Uterus (tissue), 4 donors: ENCODE data around the gene BAG3. TPM values are rescaled to one million over a fixed set of nuclear protein-coding genes. Genes with fewer than 3 reads are reported as not detected.

ENCODE experiments used
- DNase-seq, 2 donors: peaks; one replicate each; pipeline ENCODE4 v3.0.0-alpha.2; 2019 to 2020
- H3K27ac ChIP-seq, 2 donors: fragments of 200-600 bp; sonication (generic); 1 replicate in 1 of 2; 2 replicates in 1 of 2; pipeline ENCODE4 v1.5.1; 2016 to 2018
- H3K27me3 ChIP-seq, 2 donors: fragments of 200-600 bp; sonication (generic); one replicate each; pipeline ENCODE4 v1.5.1; 2018 to 2019; ENCODE audit warnings: control low read depth in 1 of 2
- H3K36me3 ChIP-seq, 2 donors: fragments of 200-600 bp; sonication (generic); one replicate each; pipeline ENCODE4 v1.5.1; 2019; ENCODE audit warnings: control low read depth in 1 of 2
- H3K4me1 ChIP-seq, 2 donors: fragments of 200-600 bp; sonication (generic); one replicate each; pipeline ENCODE4 v1.5.1; 2018 to 2019; ENCODE audit warnings: control low read depth in 1 of 2
- H3K4me3 ChIP-seq, 2 donors: fragments of 200-600 bp; sonication (generic); 1 replicate in 1 of 2; 2 replicates in 1 of 2; pipeline ENCODE4 v1.5.1; 2018 to 2019; ENCODE audit warnings: mild to moderate bottlenecking in 1 of 2
- H3K9me3 ChIP-seq, 2 donors: fragments of 200-600 bp; sonication (generic); one replicate each; pipeline ENCODE4 v1.5.1; 2019; ENCODE audit warnings: control low read depth in 1 of 2
- CTCF ChIP-seq, 4 experiments: fragments of 200-600 bp in 2 of 4; fragments of 450-650 bp in 2 of 4; sonication (generic) in 2 of 4; IDR thresholded peaks; one replicate each; pipeline ENCODE4 v1.5.1; 2016 to 2019; ENCODE audit warnings: antibody characterized with exemption in 4 of 4, mild to moderate bottlenecking in 2 of 4, moderate library complexity in 1 of 4
- POLR2A ChIP-seq, 2 donors: fragments of 450-650 bp; IDR thresholded peaks; one replicate each; pipeline ENCODE4 v1.6.1; 2016; ENCODE audit warnings: antibody characterized with exemption in 2 of 2, mild to moderate bottlenecking in 1 of 2, moderate library complexity in 1 of 2
- intact Hi-C: fragments of 100-400 bp; cut with DNase I; formaldehyde crosslinking; loops from one replicate; pipeline ENCODE4 v1.15.1; 2023; ENCODE audit warnings: low total_unique reads
- total RNA-seq, 4 donors: library from RNA; depleted of rRNA in 3 of 4; stranded (reverse); fragments of >200 nt in 3 of 4; gene quantifications; one replicate each; pipeline versions ENCODE4 v1.1.0 to v1.2.4, GENCODE V29; 2014 to 2023
- donor health status: DM: yes; HTN: yes; CAD: no.

Gene BAG3
- total RNA-seq, 4 donors from 2014 or later: 6.6 to 44.1 (median 22.4) TPM

GRCh38 chr10:119725828-119726675 lies 74.9 kb downstream of the BAG3 start, which contains the start of gene INPP5F:
INPP5F (plus strand) TSS chr10:119726050; CDS start chr10:119726263, 213 bp downstream.
- intact Hi-C loops: no loop called here
- peak; percentile 99 for DNase-seq

DNA sequence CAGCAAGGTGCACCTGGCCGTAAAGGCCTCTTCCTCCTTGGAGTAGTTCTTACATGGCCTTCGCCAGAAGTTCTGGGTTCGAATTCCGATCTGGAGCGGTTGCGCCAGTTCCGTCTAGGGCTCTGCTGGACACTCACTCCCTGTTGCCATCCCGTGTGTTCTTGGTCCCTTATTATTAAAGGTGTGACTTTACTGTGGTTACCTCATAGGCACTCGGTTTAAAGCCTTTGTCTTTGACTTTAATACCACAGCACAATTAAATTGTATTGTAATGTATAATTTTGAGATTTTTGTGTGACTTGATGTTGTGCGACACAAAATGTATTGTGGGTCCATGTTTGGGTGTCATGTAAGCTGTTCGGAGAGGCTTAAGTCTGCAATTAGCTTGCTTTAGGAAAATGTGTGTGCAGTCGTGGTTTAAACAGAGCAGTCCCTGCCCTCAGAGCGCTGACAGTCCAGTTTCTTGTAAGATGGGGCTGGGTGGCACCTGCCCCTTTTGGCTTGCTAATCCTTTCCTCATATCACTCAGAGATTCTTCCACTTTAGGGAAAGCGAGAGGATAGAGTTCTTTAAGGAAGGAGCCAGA lies 75.6 kb downstream of the BAG3 start:
- no peaks in the 10 kb centered on the region for H3K27me3 ChIP-seq
- intact Hi-C loops: no loop called here
- peaks cover 0 to 5% of the 10 kb centered on the region in 2 donors for H3K4me1 ChIP-seq
- no peaks in the 10 kb centered on the region for H3K36me3 ChIP-seq
- no peak for TF ChIP-seq POLR2A (IDR thresholded peaks at IDR 0.05)
- TF ChIP-seq CTCF (IDR thresholded peaks at IDR 0.05): no peak
- no peaks in the 10 kb centered on the region for H3K9me3 ChIP-seq
- H3K4me3 ChIP-seq: peak overlapping the region; percentile 53 to 98
- no peak for DNase-seq
- H3K27ac ChIP-seq: peak overlapping the region; percentile 88 to 96

More at GRCh38 chr10:119725828-119726675, 74.9 kb downstream of the BAG3 start, which contains the start of gene INPP5F:
- no peaks in the 10 kb centered on the region for H3K36me3 ChIP-seq
- peak within 1 kb of the TSS; percentile 94 to 96 for H3K27ac ChIP-seq
- peak; percentile 8 to 53 (median 42) for TF ChIP-seq CTCF (IDR thresholded peaks at IDR 0.05)
- TF ChIP-seq POLR2A (IDR thresholded peaks at IDR 0.05): peak in 1 of 2 donors; percentile 71
- peak within 1 kb of the TSS; percentile 73 to 98 for H3K4me3 ChIP-seq
- H3K9me3 ChIP-seq: no peaks in the 10 kb centered on the region
- peaks cover 0 to 5% of the 10 kb centered on the region in 2 donors for H3K4me1 ChIP-seq
- no peaks in the 10 kb centered on the region for H3K27me3 ChIP-seq

Other genes starting within 250 kb of the BAG3 start
- 100 to 1,000 TPM in 1 of 4 donors, 10 to 100 TPM in 3; 29.1 to 165 (median 64.1) TPM for gene RGS10, start 108.7 kb upstream of the BAG3 start, total RNA-seq
- 100 to 1,000 TPM in 3 of 4 donors, 10 to 100 TPM in 1; 31.8 to 177 (median 143) TPM for gene TIAL1, start 54.4 kb upstream of the BAG3 start, total RNA-seq
- gene INPP5F, start 74.7 kb downstream of the BAG3 start, total RNA-seq: 10 to 100 TPM; 14.3 to 67.3 (median 27.8) TPM
- 10 to 100 TPM; 69.4 to 84.7 (median 76.7) TPM for gene MCMBP, start 221.5 kb downstream of the BAG3 start, total RNA-seq
- gene SEC23IP, start 241.3 kb downstream of the BAG3 start, total RNA-seq: 10 to 100 TPM in 3 of 4 donors, 1 to 10 TPM in 1; 8.7 to 70.9 (median 26.5) TPM